ENCODE results near the gene CYP26C1. TPM values are rescaled to one million over a fixed set of nuclear protein-coding genes. Genes with fewer than 3 reads are reported as not detected.

Gene CYP26C1
- total RNA-seq, 1 experiment from 2014 or later: 0.11 TPM

DNA sequence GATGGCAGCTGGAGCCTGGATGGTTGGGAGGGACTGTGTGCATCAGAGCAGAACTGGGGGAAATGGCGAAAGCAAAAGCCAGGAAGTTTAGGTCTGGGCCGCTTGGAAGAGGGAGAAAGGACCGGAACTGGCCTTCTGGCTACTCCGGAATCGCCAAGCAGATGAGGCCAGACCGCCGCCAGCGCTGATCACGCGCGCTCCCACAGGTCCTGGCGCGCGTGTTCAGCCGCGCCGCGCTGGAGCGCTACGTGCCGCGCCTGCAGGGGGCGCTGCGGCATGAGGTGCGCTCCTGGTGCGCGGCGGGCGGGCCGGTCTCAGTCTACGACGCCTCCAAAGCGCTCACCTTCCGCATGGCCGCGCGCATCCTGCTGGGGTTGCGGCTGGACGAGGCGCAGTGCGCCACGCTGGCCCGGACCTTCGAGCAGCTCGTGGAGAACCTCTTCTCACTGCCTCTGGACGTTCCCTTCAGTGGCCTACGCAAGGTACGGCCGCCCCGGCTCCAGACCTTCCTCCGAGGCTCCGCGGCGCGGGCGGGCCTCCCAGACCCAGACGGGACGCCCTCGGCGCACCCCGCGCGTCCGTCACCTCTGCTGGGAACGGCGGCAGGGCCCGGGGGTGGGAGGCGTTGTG is 2.0 kb downstream of the CYP26C1 start (continued):
- TF ChIP-seq NR1H2 (CRISPR knock-in tag; IDR thresholded peaks at IDR 0.05) (no peak), TEAD1 (CRISPR knock-in tag; IDR thresholded peaks at IDR 0.05) (peak; percentile 96), NFE2L1 (CRISPR knock-in tag; IDR thresholded peaks at IDR 0.05) (peak; percentile 94; the same call in 1 of the 2 replicates), KAT7 (CRISPR knock-in tag; IDR thresholded peaks at IDR 0.05; ENCODE audit: borderline replicate concordance) (peak; percentile 72), FOXJ3 (CRISPR knock-in tag; IDR thresholded peaks at IDR 0.05; ENCODE audit: borderline replicate concordance) (no peak), GRHL2 (CRISPR knock-in tag; IDR thresholded peaks at IDR 0.05; ENCODE audit: insufficient replicate concordance, severe bottlenecking) (no peak), RELA (CRISPR knock-in tag; IDR thresholded peaks at IDR 0.05; ENCODE audit: borderline replicate concordance) (peak; percentile 96), MXD4 (CRISPR knock-in tag; IDR thresholded peaks at IDR 0.05; ENCODE audit: borderline replicate concordance) (no peak), FOXP1 (CRISPR knock-in tag; IDR thresholded peaks at IDR 0.05; ENCODE audit: borderline replicate concordance) (peak; percentile 97), MYBL2 (CRISPR knock-in tag; IDR thresholded peaks at IDR 0.05) (peak; percentile 82), JUN (CRISPR knock-in tag; IDR thresholded peaks at IDR 0.05) (peak; percentile 93)
- TF ChIP-seq, protein P1, sequence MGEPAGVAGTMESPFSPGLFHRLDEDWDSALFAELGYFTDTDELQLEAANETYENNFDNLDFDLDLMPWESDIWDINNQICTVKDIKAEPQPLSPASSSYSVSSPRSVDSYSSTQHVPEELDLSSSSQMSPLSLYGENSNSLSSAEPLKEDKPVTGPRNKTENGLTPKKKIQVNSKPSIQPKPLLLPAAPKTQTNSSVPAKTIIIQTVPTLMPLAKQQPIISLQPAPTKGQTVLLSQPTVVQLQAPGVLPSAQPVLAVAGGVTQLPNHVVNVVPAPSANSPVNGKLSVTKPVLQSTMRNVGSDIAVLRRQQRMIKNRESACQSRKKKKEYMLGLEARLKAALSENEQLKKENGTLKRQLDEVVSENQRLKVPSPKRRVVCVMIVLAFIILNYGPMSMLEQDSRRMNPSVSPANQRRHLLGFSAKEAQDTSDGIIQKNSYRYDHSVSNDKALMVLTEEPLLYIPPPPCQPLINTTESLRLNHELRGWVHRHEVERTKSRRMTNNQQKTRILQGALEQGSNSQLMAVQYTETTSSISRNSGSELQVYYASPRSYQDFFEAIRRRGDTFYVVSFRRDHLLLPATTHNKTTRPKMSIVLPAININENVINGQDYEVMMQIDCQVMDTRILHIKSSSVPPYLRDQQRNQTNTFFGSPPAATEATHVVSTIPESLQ (CRISPR knock-in tag; IDR thresholded peaks at IDR 0.05): no peak
- TF ChIP-seq, protein P2, sequence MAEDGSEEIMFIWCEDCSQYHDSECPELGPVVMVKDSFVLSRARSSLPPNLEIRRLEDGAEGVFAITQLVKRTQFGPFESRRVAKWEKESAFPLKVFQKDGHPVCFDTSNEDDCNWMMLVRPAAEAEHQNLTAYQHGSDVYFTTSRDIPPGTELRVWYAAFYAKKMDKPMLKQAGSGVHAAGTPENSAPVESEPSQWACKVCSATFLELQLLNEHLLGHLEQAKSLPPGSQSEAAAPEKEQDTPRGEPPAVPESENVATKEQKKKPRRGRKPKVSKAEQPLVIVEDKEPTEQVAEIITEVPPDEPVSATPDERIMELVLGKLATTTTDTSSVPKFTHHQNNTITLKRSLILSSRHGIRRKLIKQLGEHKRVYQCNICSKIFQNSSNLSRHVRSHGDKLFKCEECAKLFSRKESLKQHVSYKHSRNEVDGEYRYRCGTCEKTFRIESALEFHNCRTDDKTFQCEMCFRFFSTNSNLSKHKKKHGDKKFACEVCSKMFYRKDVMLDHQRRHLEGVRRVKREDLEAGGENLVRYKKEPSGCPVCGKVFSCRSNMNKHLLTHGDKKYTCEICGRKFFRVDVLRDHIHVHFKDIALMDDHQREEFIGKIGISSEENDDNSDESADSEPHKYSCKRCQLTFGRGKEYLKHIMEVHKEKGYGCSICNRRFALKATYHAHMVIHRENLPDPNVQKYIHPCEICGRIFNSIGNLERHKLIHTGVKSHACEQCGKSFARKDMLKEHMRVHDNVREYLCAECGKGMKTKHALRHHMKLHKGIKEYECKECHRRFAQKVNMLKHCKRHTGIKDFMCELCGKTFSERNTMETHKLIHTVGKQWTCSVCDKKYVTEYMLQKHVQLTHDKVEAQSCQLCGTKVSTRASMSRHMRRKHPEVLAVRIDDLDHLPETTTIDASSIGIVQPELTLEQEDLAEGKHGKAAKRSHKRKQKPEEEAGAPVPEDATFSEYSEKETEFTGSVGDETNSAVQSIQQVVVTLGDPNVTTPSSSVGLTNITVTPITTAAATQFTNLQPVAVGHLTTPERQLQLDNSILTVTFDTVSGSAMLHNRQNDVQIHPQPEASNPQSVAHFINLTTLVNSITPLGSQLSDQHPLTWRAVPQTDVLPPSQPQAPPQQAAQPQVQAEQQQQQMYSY (CRISPR knock-in tag; IDR thresholded peaks at IDR 0.05): peak; percentile 70
- TF ChIP-seq, protein P3, sequence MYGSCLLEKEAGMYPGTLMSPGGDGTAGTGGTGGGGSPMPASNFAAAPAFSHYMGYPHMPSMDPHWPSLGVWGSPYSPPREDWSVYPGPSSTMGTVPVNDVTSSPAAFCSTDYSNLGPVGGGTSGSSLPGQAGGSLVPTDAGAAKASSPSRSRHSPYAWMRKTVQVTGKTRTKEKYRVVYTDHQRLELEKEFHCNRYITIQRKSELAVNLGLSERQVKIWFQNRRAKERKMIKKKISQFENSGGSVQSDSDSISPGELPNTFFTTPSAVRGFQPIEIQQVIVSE (CRISPR knock-in tag; IDR thresholded peaks at IDR 0.05; ENCODE audit: borderline replicate concordance): no peak
- TF ChIP-seq, protein P4, sequence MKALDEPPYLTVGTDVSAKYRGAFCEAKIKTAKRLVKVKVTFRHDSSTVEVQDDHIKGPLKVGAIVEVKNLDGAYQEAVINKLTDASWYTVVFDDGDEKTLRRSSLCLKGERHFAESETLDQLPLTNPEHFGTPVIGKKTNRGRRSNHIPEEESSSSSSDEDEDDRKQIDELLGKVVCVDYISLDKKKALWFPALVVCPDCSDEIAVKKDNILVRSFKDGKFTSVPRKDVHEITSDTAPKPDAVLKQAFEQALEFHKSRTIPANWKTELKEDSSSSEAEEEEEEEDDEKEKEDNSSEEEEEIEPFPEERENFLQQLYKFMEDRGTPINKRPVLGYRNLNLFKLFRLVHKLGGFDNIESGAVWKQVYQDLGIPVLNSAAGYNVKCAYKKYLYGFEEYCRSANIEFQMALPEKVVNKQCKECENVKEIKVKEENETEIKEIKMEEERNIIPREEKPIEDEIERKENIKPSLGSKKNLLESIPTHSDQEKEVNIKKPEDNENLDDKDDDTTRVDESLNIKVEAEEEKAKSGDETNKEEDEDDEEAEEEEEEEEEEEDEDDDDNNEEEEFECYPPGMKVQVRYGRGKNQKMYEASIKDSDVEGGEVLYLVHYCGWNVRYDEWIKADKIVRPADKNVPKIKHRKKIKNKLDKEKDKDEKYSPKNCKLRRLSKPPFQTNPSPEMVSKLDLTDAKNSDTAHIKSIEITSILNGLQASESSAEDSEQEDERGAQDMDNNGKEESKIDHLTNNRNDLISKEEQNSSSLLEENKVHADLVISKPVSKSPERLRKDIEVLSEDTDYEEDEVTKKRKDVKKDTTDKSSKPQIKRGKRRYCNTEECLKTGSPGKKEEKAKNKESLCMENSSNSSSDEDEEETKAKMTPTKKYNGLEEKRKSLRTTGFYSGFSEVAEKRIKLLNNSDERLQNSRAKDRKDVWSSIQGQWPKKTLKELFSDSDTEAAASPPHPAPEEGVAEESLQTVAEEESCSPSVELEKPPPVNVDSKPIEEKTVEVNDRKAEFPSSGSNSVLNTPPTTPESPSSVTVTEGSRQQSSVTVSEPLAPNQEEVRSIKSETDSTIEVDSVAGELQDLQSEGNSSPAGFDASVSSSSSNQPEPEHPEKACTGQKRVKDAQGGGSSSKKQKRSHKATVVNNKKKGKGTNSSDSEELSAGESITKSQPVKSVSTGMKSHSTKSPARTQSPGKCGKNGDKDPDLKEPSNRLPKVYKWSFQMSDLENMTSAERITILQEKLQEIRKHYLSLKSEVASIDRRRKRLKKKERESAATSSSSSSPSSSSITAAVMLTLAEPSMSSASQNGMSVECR (CRISPR knock-in tag; IDR thresholded peaks at IDR 0.05; ENCODE audit: borderline replicate concordance): peak; percentile 95
- TF ChIP-seq, protein P5, sequence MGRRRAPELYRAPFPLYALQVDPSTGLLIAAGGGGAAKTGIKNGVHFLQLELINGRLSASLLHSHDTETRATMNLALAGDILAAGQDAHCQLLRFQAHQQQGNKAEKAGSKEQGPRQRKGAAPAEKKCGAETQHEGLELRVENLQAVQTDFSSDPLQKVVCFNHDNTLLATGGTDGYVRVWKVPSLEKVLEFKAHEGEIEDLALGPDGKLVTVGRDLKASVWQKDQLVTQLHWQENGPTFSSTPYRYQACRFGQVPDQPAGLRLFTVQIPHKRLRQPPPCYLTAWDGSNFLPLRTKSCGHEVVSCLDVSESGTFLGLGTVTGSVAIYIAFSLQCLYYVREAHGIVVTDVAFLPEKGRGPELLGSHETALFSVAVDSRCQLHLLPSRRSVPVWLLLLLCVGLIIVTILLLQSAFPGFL (CRISPR knock-in tag; IDR thresholded peaks at IDR 0.05; ENCODE audit: borderline replicate concordance): no peak; the same call in 1 of the 2 replicates
- TF ChIP-seq, protein P6, sequence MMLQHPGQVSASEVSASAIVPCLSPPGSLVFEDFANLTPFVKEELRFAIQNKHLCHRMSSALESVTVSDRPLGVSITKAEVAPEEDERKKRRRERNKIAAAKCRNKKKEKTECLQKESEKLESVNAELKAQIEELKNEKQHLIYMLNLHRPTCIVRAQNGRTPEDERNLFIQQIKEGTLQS (CRISPR knock-in tag; conservative IDR thresholded peaks at IDR 0.05): no peak
- TF ChIP-seq, protein P7, sequence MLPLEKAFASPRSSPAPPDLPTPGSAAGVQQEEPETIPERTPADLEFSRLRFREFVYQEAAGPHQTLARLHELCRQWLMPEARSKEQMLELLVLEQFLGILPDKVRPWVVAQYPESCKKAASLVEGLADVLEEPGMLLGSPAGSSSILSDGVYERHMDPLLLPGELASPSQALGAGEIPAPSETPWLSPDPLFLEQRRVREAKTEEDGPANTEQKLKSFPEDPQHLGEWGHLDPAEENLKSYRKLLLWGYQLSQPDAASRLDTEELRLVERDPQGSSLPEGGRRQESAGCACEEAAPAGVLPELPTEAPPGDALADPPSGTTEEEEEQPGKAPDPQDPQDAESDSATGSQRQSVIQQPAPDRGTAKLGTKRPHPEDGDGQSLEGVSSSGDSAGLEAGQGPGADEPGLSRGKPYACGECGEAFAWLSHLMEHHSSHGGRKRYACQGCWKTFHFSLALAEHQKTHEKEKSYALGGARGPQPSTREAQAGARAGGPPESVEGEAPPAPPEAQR (CRISPR knock-in tag; IDR thresholded peaks at IDR 0.05): no peak
- TF ChIP-seq, protein P8, sequence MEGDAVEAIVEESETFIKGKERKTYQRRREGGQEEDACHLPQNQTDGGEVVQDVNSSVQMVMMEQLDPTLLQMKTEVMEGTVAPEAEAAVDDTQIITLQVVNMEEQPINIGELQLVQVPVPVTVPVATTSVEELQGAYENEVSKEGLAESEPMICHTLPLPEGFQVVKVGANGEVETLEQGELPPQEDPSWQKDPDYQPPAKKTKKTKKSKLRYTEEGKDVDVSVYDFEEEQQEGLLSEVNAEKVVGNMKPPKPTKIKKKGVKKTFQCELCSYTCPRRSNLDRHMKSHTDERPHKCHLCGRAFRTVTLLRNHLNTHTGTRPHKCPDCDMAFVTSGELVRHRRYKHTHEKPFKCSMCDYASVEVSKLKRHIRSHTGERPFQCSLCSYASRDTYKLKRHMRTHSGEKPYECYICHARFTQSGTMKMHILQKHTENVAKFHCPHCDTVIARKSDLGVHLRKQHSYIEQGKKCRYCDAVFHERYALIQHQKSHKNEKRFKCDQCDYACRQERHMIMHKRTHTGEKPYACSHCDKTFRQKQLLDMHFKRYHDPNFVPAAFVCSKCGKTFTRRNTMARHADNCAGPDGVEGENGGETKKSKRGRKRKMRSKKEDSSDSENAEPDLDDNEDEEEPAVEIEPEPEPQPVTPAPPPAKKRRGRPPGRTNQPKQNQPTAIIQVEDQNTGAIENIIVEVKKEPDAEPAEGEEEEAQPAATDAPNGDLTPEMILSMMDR (IDR thresholded peaks at IDR 0.05): peak; percentile 86

Measured in WTC11 (cell line).